ENCODE measurements around the gene STAB2.

DNA sequence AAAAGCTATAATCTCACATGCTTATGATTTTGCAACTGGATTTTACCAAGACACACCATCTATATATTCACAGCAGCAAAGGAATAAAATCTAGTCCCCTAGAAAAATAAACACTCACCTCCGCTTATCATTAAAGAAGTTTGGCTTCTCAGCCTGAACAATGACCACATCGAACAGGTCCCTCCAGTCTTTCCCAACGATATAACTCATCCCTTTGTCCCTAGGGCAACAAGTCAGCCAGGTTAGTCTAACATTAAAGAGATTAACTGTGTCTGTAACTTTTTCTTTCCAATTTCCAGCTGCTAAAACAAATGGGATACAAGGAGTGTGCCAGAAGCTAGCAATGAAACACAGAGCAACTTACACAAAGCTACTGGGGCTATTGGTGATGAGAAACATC lies 206.0 kb downstream of the STAB2 start:
- TF ChIP-seq CTCF (IDR thresholded peaks at IDR 0.05) (no peak), EZH2 (IDR thresholded peaks at IDR 0.05) (no peak), EZH2phosphoT487 (IDR thresholded peaks at IDR 0.05) (no peak)

Measured in neural progenitor cell (in vitro differentiated cells).